HG03064 (cell line): ENCODE data around the gene COX5A.
"Not testable (repeated sequence)": the region's sequence is repeated elsewhere in the genome, so short reads cannot be mapped to it uniquely, and the experiment has no call there.

ENCODE experiments used
- ATAC-seq: cut with Tn5 transposase; IDR thresholded peaks from one replicate; pipeline ENCODE4 v1.9.1; 2021; ENCODE audit warnings: low read depth; ENCODE audit not compliant: unreplicated experiment

COX5A gene

GRCh38 chr15:74902295-74903075 lies 35.4 kb downstream of the COX5A start:
- no peak for ATAC-seq

- no peak for ATAC-seq
These were observed 36.2 kb downstream of the COX5A start for GRCh38 chr15:74901612-74902063.

GRCh38 chr15:74897300-74897701 lies 40.6 kb downstream of the COX5A start:
- no peak for ATAC-seq

GRCh38 chr15:74896316-74896715 lies 41.6 kb downstream of the COX5A start:
- no peak for ATAC-seq

- ATAC-seq, result no peak
These were observed 42.0 kb downstream of the COX5A start for GRCh38 chr15:74895830-74896229.

GRCh38 chr15:74894383-74894782 lies 43.5 kb downstream of the COX5A start:
- not testable (repeated sequence) for ATAC-seq

- no peak for ATAC-seq
These were observed 44.2 kb downstream of the COX5A start for GRCh38 chr15:74893627-74894026.

GRCh38 chr15:74892931-74893330 lies 44.9 kb downstream of the COX5A start:
- no peak for ATAC-seq

- no peak for ATAC-seq
These were observed 45.6 kb downstream of the COX5A start for GRCh38 chr15:74892313-74892712.

- ATAC-seq, result no peak
These were observed 46.4 kb downstream of the COX5A start for GRCh38 chr15:74891469-74891868.

- no peak for ATAC-seq
These were observed 47.3 kb downstream of the COX5A start for GRCh38 chr15:74890665-74890960.

GRCh38 chr15:74889883-74890664 lies 47.8 kb downstream of the COX5A start, which contains the start of gene MPI:
Gene MPI (plus strand): TSS chr15:74890042. CDS start chr15:74890074, 32 bp downstream.
- ATAC-seq, result peak; percentile 77

- no peak for ATAC-seq
These were observed 48.4 kb downstream of the COX5A start for GRCh38 chr15:74889390-74889882.

- no peak for ATAC-seq
These were observed 49.2 kb downstream of the COX5A start for GRCh38 chr15:74888716-74889115.

GRCh38 chr15:74887537-74888193 lies 50.2 kb downstream of the COX5A start:
- not testable (repeated sequence) for ATAC-seq

GRCh38 chr15:74885461-74885860 lies 52.4 kb downstream of the COX5A start:
- ATAC-seq, result no peak

GRCh38 chr15:74884428-74885223 lies 53.2 kb downstream of the COX5A start:
- no peak for ATAC-seq

- no peak for ATAC-seq
These were observed 55.3 kb downstream of the COX5A start for GRCh38 chr15:74882528-74882927.

GRCh38 chr15:74878273-74878672 lies 59.6 kb downstream of the COX5A start:
- no peak for ATAC-seq

- no peak for ATAC-seq
These were observed 64.0 kb downstream of the COX5A start for GRCh38 chr15:74873756-74874424.
